Astrocyte of the hippocampus (primary cell): ENCODE measurements around the gene PTPRN2.
A peak's percentile ranks its signal among the peaks of the same experiment; 100 is the strongest.
"Not testable (repeated sequence)": the region's sequence is repeated elsewhere in the genome, so short reads cannot be mapped to it uniquely, and the experiment has no call there.

ENCODE experiments used
- DNase-seq: peaks from one replicate; pipeline ENCODE4 v3.0.0; 2011; ENCODE audit warnings: low read depth, low spot score

Gene PTPRN2

GRCh38 chr7:158587162-158588084 lies at the start of gene PTPRN2:
Gene PTPRN2, minus strand, starts transcription at chr7:158587823.
- peak; percentile 90 for DNase-seq

DNA sequence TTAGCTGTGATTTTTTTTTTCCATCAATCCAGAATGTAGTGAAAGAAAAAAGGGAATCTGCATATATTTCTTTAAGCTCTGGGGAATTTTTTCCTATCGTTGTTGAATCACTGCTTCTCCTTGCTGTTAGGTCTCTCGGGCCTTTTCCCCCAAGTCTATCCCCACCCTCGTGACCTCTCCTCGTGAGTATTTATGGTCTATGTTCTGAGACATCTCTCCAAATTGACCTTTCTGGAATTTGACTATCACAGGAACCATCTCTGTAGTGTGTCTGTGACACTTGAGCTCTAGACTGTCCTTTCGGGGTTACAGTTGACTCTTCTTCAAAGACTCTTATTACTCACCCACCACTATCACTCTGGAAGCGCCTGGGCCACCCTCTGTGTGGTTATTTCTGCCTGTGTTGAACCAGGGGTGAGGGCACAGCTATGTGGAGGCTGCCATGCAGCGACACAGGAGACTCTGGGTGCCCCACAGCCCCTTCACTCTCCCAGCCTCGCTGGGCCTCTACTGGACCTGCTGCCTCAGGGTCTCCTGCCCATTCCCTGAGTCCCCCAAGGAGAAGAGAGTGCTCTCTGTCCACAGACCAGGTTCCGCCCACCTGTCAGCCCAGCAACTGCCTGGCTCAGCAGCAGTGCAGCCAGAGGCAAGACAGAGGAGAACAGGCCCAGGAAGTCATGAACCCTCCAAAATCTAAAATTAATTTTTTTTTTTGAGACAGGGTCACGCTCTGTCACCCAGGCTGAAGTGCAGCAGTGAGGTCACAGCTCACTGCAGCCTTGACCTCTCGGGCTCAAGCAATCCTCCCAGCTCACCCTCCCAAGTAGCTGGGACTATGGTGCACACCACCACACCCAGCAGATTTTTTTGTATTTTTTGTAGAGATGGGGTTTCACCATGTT lies 45.7 kb upstream of the PTPRN2 start:
- no peak for DNase-seq

DNA sequence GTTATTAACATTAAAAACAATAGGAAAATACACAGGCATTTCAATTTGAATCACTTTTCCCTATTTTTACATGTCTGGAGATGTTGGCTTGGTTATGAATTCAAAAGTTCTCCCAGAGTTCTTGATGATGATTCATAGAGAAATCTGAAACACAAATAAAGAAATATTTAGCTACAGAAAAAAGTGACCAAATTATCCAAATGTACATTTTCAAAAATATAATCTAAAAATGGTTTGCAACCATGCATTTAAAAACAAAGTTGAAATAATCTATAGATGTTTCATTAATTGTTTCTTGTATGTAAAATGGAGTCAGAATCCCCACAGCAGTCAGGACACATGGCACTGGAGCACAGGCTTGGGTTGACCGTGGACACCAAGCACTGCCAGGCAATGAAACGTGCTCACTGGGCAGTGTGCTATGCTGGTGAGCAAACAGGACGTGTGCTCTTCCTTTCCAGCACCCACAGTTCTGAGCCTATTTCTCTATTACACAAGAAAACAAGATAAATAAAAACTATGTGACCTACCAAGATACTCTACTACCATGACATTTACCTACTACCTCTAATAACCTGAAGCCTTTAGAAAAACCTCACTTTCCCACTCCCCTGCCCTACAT lies 44.1 kb upstream of the PTPRN2 start:
- no peak for DNase-seq

- not testable (repeated sequence) for DNase-seq
Observed at GRCh38 chr7:158626289-158626688, 38.7 kb upstream of the PTPRN2 start.

DNA sequence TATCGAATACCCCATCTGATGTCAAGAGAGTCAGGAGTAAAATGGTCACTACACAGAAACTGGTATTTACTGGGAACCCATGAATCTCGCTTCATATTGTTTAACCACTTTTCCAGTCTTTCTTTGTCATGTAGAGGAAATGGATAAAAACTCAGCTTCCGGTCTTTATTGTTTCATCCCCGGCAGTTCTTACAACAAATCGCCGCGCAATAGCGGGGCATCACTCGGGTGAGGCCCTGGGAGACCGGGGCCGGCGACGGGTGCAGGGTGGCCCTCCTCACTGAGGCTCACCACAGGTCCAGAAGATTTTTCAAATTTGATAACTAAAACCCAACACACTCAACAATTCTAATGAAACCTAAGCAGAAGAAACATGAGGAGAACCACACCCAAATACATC lies 35.6 kb upstream of the PTPRN2 start:
- DNase-seq: no peak

GRCh38 chr7:158620839-158621441 lies 33.3 kb upstream of the PTPRN2 start:
- DNase-seq: no peak

- no peak for DNase-seq
Observed at GRCh38 chr7:158620418-158620817, 32.8 kb upstream of the PTPRN2 start.

DNA sequence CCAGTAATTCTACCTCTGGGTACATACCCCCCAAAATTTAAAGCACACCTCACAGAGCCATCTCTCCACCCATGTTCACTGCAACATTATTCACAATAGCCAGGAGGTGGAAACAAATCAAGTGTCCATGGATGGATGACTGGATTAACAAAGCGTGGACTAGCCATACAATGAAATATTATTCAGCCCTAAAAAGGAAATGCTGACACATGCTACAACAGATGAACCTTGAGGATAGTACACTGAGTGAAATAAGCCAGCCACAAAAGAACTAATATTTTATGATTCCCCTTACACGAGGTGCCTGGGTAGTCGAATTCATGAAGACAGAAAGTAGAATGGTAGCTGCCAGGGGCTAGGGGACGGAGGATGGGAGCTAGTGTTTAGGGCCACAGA lies 31.1 kb upstream of the PTPRN2 start:
- no peak for DNase-seq

DNA sequence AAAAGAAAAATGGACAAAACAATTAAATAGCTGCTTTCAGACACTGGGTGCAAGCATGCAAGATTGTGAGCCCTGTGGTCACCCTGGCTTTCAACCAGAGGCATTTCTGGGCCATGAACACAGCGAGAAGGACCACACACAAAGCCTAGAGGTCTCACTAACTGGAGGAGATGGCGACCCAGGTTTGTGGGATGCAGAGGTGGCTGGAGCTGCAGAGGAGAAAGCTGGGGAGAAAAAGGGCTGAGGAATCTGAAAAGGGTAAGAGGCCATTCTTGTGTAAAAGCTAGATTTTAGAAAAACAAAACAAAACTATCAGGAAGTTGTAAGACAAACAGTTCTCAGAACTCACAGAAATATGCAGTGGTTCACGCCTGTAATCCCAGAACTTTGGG lies 30.1 kb upstream of the PTPRN2 start:
- DNase-seq: peak; percentile 95

- no peak for DNase-seq
Observed at GRCh38 chr7:158616050-158616449, 28.4 kb upstream of the PTPRN2 start.

GRCh38 chr7:158614700-158615099 lies 27.1 kb upstream of the PTPRN2 start:
- DNase-seq: peak; percentile 59

GRCh38 chr7:158613481-158613880 lies 25.9 kb upstream of the PTPRN2 start:
- DNase-seq: peak; percentile 54

DNA sequence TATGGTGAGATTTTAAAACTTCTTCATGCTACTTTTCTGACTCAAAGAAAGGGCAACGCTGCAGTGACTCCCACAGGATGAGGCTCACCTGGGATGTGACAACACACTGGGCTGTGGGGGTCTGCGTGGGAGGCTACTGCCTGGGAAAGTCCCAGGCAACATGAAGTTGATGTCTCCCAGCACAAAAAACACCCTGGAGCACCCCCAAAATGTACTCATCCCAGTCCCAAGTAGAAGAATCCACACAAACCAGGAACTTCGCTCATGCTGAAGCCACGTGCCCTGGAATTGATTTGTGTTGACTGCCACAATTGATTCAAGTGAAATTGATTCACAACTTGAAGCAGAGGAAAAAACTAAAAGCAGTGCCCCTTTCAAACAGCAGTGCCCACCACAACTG lies 24.9 kb upstream of the PTPRN2 start:
- DNase-seq: no peak

- no peak for DNase-seq
Observed at GRCh38 chr7:158611541-158611940, 23.9 kb upstream of the PTPRN2 start.

GRCh38 chr7:158609313-158609974 lies 21.8 kb upstream of the PTPRN2 start:
- no peak for DNase-seq

GRCh38 chr7:158607563-158607962 lies 19.9 kb upstream of the PTPRN2 start:
- DNase-seq: no peak

- DNase-seq: no peak
Observed at GRCh38 chr7:158606671-158607424, 19.2 kb upstream of the PTPRN2 start.

GRCh38 chr7:158606129-158606528 lies 18.5 kb upstream of the PTPRN2 start:
- DNase-seq: peak; percentile 71

DNA sequence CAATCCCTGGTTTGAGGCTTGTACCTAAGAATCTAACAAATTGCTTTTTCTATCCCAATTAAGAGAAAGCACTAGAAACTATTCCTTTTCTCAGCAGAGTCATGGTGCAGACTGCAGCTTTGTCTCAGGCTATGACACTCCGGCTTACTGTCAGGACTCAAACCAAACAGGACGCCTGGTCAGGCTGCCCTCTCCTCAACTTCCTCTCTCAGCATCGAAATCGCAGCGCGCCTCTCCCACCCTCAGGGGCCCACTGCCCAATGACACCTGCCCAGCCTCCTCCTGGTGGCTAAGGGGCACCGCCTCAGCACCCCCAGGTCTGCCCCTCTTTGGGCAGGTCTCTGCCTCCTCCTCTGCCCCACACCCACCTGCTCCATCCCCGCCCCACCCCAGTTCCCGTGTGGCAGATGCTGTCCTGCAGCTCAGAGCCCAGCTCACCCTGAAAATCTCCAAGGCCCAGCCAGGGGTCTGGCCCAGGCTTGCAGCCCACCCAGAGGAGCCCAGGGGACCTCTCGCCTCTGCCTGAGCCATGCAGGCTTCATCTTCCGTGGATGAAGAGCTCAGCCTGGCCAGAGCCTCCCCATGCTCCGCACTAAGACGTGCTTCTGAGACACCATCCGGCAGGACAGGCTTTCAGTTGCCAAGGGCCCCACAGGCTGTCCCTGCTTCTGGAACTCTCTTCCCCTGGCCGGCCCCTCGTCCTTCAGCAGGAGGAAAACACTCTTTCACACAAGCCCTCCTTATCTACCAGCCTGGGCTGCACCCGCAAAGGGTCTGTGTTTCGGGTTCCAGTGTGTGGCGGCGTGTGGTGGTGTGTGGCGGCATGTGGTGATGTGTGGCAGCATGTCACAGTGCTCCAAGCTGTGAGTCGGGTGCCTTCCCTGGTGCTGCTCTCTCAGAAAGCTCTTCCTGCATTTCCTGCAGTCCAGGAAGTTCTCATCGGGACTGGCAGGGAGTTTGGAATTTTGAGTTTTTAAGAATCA lies 16.4 kb upstream of the PTPRN2 start:
- no peak for DNase-seq
